ENCODE data around the gene TMEM163.
"Not testable (repeated sequence)": the region's sequence is repeated elsewhere in the genome, so short reads cannot be mapped to it uniquely, and the experiment has no call there.

TMEM163 gene

GRCh38 chr2:134718817-134719814 lies at the start of gene TMEM163:
TMEM163 (minus strand) TSS chr2:134719000.
- FAIRE-seq: no peak

GRCh38 chr2:134766583-134766982 lies 47.8 kb upstream of the TMEM163 start:
- no peak for FAIRE-seq

- no peak for FAIRE-seq
These were observed 47.2 kb upstream of the TMEM163 start for GRCh38 chr2:134765987-134766386.

GRCh38 chr2:134764164-134764563 lies 45.4 kb upstream of the TMEM163 start:
- no peak for FAIRE-seq

- no peak for FAIRE-seq
These were observed 44.4 kb upstream of the TMEM163 start for GRCh38 chr2:134763164-134763710.

GRCh38 chr2:134762508-134762907 lies 43.7 kb upstream of the TMEM163 start:
- FAIRE-seq: no peak

- no peak for FAIRE-seq
These were observed 41.6 kb upstream of the TMEM163 start for GRCh38 chr2:134760385-134760784.

- no peak for FAIRE-seq
These were observed 39.8 kb upstream of the TMEM163 start for GRCh38 chr2:134758633-134759032.

GRCh38 chr2:134751981-134752380 lies 33.2 kb upstream of the TMEM163 start:
- FAIRE-seq: not testable (repeated sequence)

- FAIRE-seq: no peak
These were observed 26.7 kb upstream of the TMEM163 start for GRCh38 chr2:134745546-134745945.

- no peak for FAIRE-seq
These were observed 26.2 kb upstream of the TMEM163 start for GRCh38 chr2:134745023-134745422.

- no peak for FAIRE-seq
These were observed 21.1 kb upstream of the TMEM163 start for GRCh38 chr2:134739879-134740301.

- FAIRE-seq: no peak
These were observed 20.6 kb upstream of the TMEM163 start for GRCh38 chr2:134739236-134739878.

GRCh38 chr2:134738141-134738870 lies 19.5 kb upstream of the TMEM163 start:
- FAIRE-seq: no peak

- FAIRE-seq: no peak
These were observed 18.9 kb upstream of the TMEM163 start for GRCh38 chr2:134737671-134738070.

GRCh38 chr2:134736167-134736880 lies 17.5 kb upstream of the TMEM163 start:
- no peak for FAIRE-seq

GRCh38 chr2:134728163-134728562 lies 9.4 kb upstream of the TMEM163 start:
- no peak for FAIRE-seq

- FAIRE-seq: no peak
These were observed 8.6 kb upstream of the TMEM163 start for GRCh38 chr2:134727385-134727784.

- FAIRE-seq: no peak
These were observed 7.8 kb upstream of the TMEM163 start for GRCh38 chr2:134726645-134727044.

- no peak for FAIRE-seq
These were observed 7.1 kb upstream of the TMEM163 start for GRCh38 chr2:134725876-134726275.

- FAIRE-seq: no peak
These were observed 5.5 kb upstream of the TMEM163 start for GRCh38 chr2:134724341-134724740.

- FAIRE-seq: not testable (repeated sequence)
These were observed 4.9 kb upstream of the TMEM163 start for GRCh38 chr2:134723742-134724141.

Measured in colon (tissue), 2 donors.